Cardiac muscle cell (in vitro differentiated cells and primary cell): Measurements from ENCODE around the gene HCST. TPM values are rescaled to one million over a fixed set of nuclear protein-coding genes. Genes with fewer than 3 reads are reported as not detected.

Source experiments
- DNase-seq, 2 donors: peaks; one replicate each; pipeline versions ENCODE4 v3.0.0 to v3.0.0-alpha.2; 2010 to 2017; ENCODE audit warnings: low read depth in 1 of 2, low spot score in 1 of 2
- H3K27ac ChIP-seq: fragments of 200-600 bp; sonication (generic); 2 replicates; pipeline ENCODE4 v1.5.1; 2016
- H3K27me3 ChIP-seq: fragments of 200-600 bp; sonication (generic); 2 replicates; pipeline ENCODE4 v1.6.0; 2016; ENCODE audit warnings: control low read depth
- H3K36me3 ChIP-seq: fragments of 200-600 bp; sonication (generic); 2 replicates; pipeline ENCODE4 v1.5.1; 2016; ENCODE audit warnings: control low read depth
- H3K4me1 ChIP-seq: fragments of 200-600 bp; sonication (generic); 2 replicates; pipeline ENCODE4 v1.8.1; 2017; ENCODE audit warnings: low read depth, mild to moderate bottlenecking, mixed run types
- H3K4me3 ChIP-seq: fragments of 200-600 bp; sonication (generic); 2 replicates; pipeline ENCODE4 v1.5.1; 2016; ENCODE audit warnings: mild to moderate bottlenecking
- H3K9me3 ChIP-seq: fragments of 200-600 bp; sonication (generic); 2 replicates; pipeline ENCODE4 v1.5.1; 2017; ENCODE audit warnings: low read depth, mild to moderate bottlenecking, control low read depth
- CTCF ChIP-seq: IDR thresholded peaks from 2 replicates; pipeline ENCODE4 v1.5.1; 2012; ENCODE audit warnings: low read depth, mild to moderate bottlenecking, low read length
- polyA plus RNA-seq: library from polyadenylated mRNA; unstranded; fragments of >200 nt; fragmentation: Nextera tagmentation; extraction: Ambion mirVana; gene quantifications from 2 replicates; pipeline ENCODE4 v1.2.1, GENCODE V29; 2016
- total RNA-seq: library from RNA; depleted of rRNA; stranded (reverse); fragments of >200 nt; gene quantifications from 2 replicates; pipeline ENCODE4 v1.2.3, GENCODE V29; 2016

Gene HCST
- total and polyA plus RNA-seq, 2 experiments from 2014 or later, result 2.4 to 2.5 TPM

GRCh38 chr19:35913589-35913988 lies 11.3 kb downstream of the HCST start:
- no peaks in the 10 kb centered on the region for H3K36me3 ChIP-seq
- no peak for DNase-seq
- TF ChIP-seq CTCF, result no peak
- H3K4me1 ChIP-seq, result no peaks in the 10 kb centered on the region
- no peaks in the 10 kb centered on the region for H3K27me3 ChIP-seq
- no peak overlapping the region for H3K4me3 ChIP-seq
- no peak overlapping the region for H3K27ac ChIP-seq
- no peaks in the 10 kb centered on the region for H3K9me3 ChIP-seq

GRCh38 chr19:35915443-35915842 lies 13.1 kb downstream of the HCST start:
- H3K36me3 ChIP-seq, result no peaks in the 10 kb centered on the region
- H3K4me3 ChIP-seq, result no peak overlapping the region
- H3K4me1 ChIP-seq, result no peaks in the 10 kb centered on the region
- H3K27me3 ChIP-seq, result no peaks in the 10 kb centered on the region
- no peak for DNase-seq
- TF ChIP-seq CTCF, result no peak
- no peaks in the 10 kb centered on the region for H3K9me3 ChIP-seq
- H3K27ac ChIP-seq, result no peak overlapping the region

GRCh38 chr19:35919306-35919705 lies 17.0 kb downstream of the HCST start:
- H3K4me3 ChIP-seq, result no peak overlapping the region
- no peaks in the 10 kb centered on the region for H3K9me3 ChIP-seq
- no peak overlapping the region for H3K27ac ChIP-seq
- no peaks in the 10 kb centered on the region for H3K36me3 ChIP-seq
- no peaks in the 10 kb centered on the region for H3K4me1 ChIP-seq
- TF ChIP-seq CTCF, result no peak
- no peak for DNase-seq
- no peaks in the 10 kb centered on the region for H3K27me3 ChIP-seq

GRCh38 chr19:35921012-35921411 lies 18.7 kb downstream of the HCST start:
- Histone ChIP-seq H3K27me3 (no peaks in the 10 kb centered on the region), H3K4me1 (no peaks in the 10 kb centered on the region), H3K36me3 (no peaks in the 10 kb centered on the region), H3K9me3 (no peaks in the 10 kb centered on the region), H3K4me3 (no peak overlapping the region), H3K27ac (no peak overlapping the region)
- no peak for DNase-seq
- no peak for TF ChIP-seq CTCF

- Histone ChIP-seq H3K9me3 (no peaks in the 10 kb centered on the region), H3K27ac (no peak overlapping the region), H3K36me3 (no peaks in the 10 kb centered on the region), H3K4me3 (no peak overlapping the region), H3K27me3 (no peaks in the 10 kb centered on the region), H3K4me1 (no peaks in the 10 kb centered on the region)
- TF ChIP-seq CTCF, result no peak
- DNase-seq, result no peak
These were observed 23.2 kb downstream of the HCST start for GRCh38 chr19:35925501-35925900.

GRCh38 chr19:35928507-35928906 lies 26.2 kb downstream of the HCST start:
- no peak for TF ChIP-seq CTCF
- Histone ChIP-seq H3K9me3 (no peaks in the 10 kb centered on the region), H3K4me3 (no peak overlapping the region), H3K27me3 (no peaks in the 10 kb centered on the region), H3K36me3 (no peaks in the 10 kb centered on the region), H3K4me1 (no peaks in the 10 kb centered on the region), H3K27ac (no peak overlapping the region)
- no peak for DNase-seq
